ENCODE data around the gene RBM34.
"Not testable (repeated sequence)": the region's sequence is repeated elsewhere in the genome, so short reads cannot be mapped to it uniquely, and the experiment has no call there.

RBM34 gene

GRCh38 chr1:235161685-235162327 is 756 bp upstream of the RBM34 start:
- no peaks in the 10 kb centered on the region for H3K27me3 Mint-ChIP-seq
- peaks cover 0 to 6% of the 10 kb centered on the region in 2 donors for H3K9me3 Mint-ChIP-seq
- H3K4me1 Mint-ChIP-seq = peaks cover 15% of the 10 kb centered on the region
- ATAC-seq (no peak), DNase-seq (no peak)
- peak overlapping the region; percentile 3 to 97 for H3K27ac Mint-ChIP-seq
- peak overlapping the region; percentile 75 to 93 for H3K4me3 Mint-ChIP-seq

GRCh38 chr1:235160383-235160956 is 580 bp downstream of the RBM34 start:
- Mint-ChIP-seq H3K4me1 (peaks cover 15% of the 10 kb centered on the region), H3K27me3 (no peaks in the 10 kb centered on the region), H3K4me3 (peak overlapping the region; percentile 75 to 93), H3K27ac (peak overlapping the region; percentile 60 to 97), H3K9me3 (peaks cover 0 to 6% of the 10 kb centered on the region in 2 donors)
- no peak for DNase-seq
- peak; percentile 80 for ATAC-seq

- not testable (repeated sequence) for H3K9me3 Mint-ChIP-seq, H3K27me3 Mint-ChIP-seq, ATAC-seq, DNase-seq
- Mint-ChIP-seq H3K4me3 (peak overlapping the region; percentile 75 to 93), H3K4me1 (peaks cover 15% of the 10 kb centered on the region), H3K27ac (peak overlapping the region; percentile 37 to 97)
These were observed 1.1 kb downstream of the RBM34 start for GRCh38 chr1:235159930-235160329.

GRCh38 chr1:235159284-235159683 is 1.8 kb downstream of the RBM34 start:
- ATAC-seq, DNase-seq, H3K9me3 Mint-ChIP-seq, H3K27me3 Mint-ChIP-seq: not testable (repeated sequence)
- peaks cover 21% of the 10 kb centered on the region for H3K4me1 Mint-ChIP-seq
- H3K27ac Mint-ChIP-seq = peak overlapping the region in 1 of 2 donors; percentile 15
- peak overlapping the region in 1 of 2 donors; percentile 93 for H3K4me3 Mint-ChIP-seq

GRCh38 chr1:235158680-235159079 is 2.4 kb downstream of the RBM34 start:
- DNase-seq (no peak), ATAC-seq (no peak)
- Mint-ChIP-seq H3K27me3 (no peaks in the 10 kb centered on the region), H3K9me3 (no peaks in the 10 kb centered on the region), H3K27ac (peak overlapping the region in 1 of 2 donors; percentile 94), H3K4me3 (peak overlapping the region in 1 of 2 donors; percentile 32), H3K4me1 (peaks cover 27% of the 10 kb centered on the region)

GRCh38 chr1:235157150-235157549 is 3.9 kb downstream of the RBM34 start:
- no peak for DNase-seq
- H3K27me3 Mint-ChIP-seq = no peaks in the 10 kb centered on the region
- no peak overlapping the region for H3K27ac Mint-ChIP-seq
- peaks cover 29% of the 10 kb centered on the region for H3K4me1 Mint-ChIP-seq
- no peak overlapping the region for H3K4me3 Mint-ChIP-seq
- no peaks in the 10 kb centered on the region for H3K9me3 Mint-ChIP-seq
- ATAC-seq = no peak

GRCh38 chr1:235156740-235157139 is 4.3 kb downstream of the RBM34 start:
- DNase-seq (no peak), ATAC-seq (no peak)
- Mint-ChIP-seq H3K27ac (no peak overlapping the region), H3K9me3 (no peaks in the 10 kb centered on the region), H3K27me3 (no peaks in the 10 kb centered on the region), H3K4me1 (peaks cover 26% of the 10 kb centered on the region), H3K4me3 (no peak overlapping the region)

- ATAC-seq = no peak
- no peak overlapping the region for H3K4me3 Mint-ChIP-seq
- H3K9me3 Mint-ChIP-seq = no peaks in the 10 kb centered on the region
- H3K27ac Mint-ChIP-seq = no peak overlapping the region
- H3K4me1 Mint-ChIP-seq = peaks cover 28% of the 10 kb centered on the region
- no peak for DNase-seq
- H3K27me3 Mint-ChIP-seq = no peaks in the 10 kb centered on the region
These were observed 4.8 kb downstream of the RBM34 start for GRCh38 chr1:235156265-235156664.

GRCh38 chr1:235152235-235152634 is 8.8 kb downstream of the RBM34 start:
- DNase-seq = no peak
- ATAC-seq = no peak
- H3K27me3 Mint-ChIP-seq = no peaks in the 10 kb centered on the region
- H3K4me1 Mint-ChIP-seq = peaks cover 32% of the 10 kb centered on the region
- H3K9me3 Mint-ChIP-seq = no peaks in the 10 kb centered on the region
- H3K4me3 Mint-ChIP-seq = no peak overlapping the region
- H3K27ac Mint-ChIP-seq = no peak overlapping the region

GRCh38 chr1:235151033-235151432 is 10.0 kb downstream of the RBM34 start:
- DNase-seq = no peak
- Mint-ChIP-seq H3K27me3 (no peaks in the 10 kb centered on the region), H3K4me1 (peaks cover 36% of the 10 kb centered on the region), H3K9me3 (no peaks in the 10 kb centered on the region), H3K27ac (peak overlapping the region; percentile 38 to 66), H3K4me3 (no peak overlapping the region)
- peak; percentile 40 for ATAC-seq

- no peak for ATAC-seq
- Mint-ChIP-seq H3K4me3 (no peak overlapping the region), H3K27ac (no peak overlapping the region), H3K9me3 (no peaks in the 10 kb centered on the region), H3K27me3 (no peaks in the 10 kb centered on the region), H3K4me1 (peaks cover 44% of the 10 kb centered on the region)
- DNase-seq = no peak
These were observed 11.2 kb downstream of the RBM34 start for GRCh38 chr1:235149824-235150223.

- Mint-ChIP-seq H3K4me3 (no peak overlapping the region), H3K9me3 (no peaks in the 10 kb centered on the region), H3K4me1 (peaks cover 31% of the 10 kb centered on the region), H3K27me3 (no peaks in the 10 kb centered on the region), H3K27ac (no peak overlapping the region)
- peak; percentile 33 for ATAC-seq
- no peak for DNase-seq
These were observed 13.8 kb downstream of the RBM34 start for GRCh38 chr1:235147269-235147668.

GRCh38 chr1:235145639-235146038 is 15.4 kb downstream of the RBM34 start:
- DNase-seq (no peak), ATAC-seq (no peak)
- peaks cover 27% of the 10 kb centered on the region for H3K4me1 Mint-ChIP-seq
- H3K27ac Mint-ChIP-seq = peak overlapping the region in 1 of 2 donors; percentile 48
- H3K27me3 Mint-ChIP-seq = no peaks in the 10 kb centered on the region
- no peak overlapping the region for H3K4me3 Mint-ChIP-seq
- H3K9me3 Mint-ChIP-seq = no peaks in the 10 kb centered on the region

GRCh38 chr1:235142991-235143390 is 18.1 kb downstream of the RBM34 start:
- no peaks in the 10 kb centered on the region for H3K27me3 Mint-ChIP-seq
- no peak overlapping the region for H3K27ac Mint-ChIP-seq
- H3K9me3 Mint-ChIP-seq = no peaks in the 10 kb centered on the region
- no peak overlapping the region for H3K4me3 Mint-ChIP-seq
- peaks cover 39% of the 10 kb centered on the region for H3K4me1 Mint-ChIP-seq
- DNase-seq (no peak), ATAC-seq (no peak)

- DNase-seq = no peak
- H3K4me3 Mint-ChIP-seq = no peak overlapping the region
- H3K27me3 Mint-ChIP-seq = no peaks in the 10 kb centered on the region
- no peak for ATAC-seq
- H3K27ac Mint-ChIP-seq = peak overlapping the region; percentile 41 to 89
- no peaks in the 10 kb centered on the region for H3K9me3 Mint-ChIP-seq
- peaks cover 34% of the 10 kb centered on the region for H3K4me1 Mint-ChIP-seq
These were observed 21.7 kb downstream of the RBM34 start for GRCh38 chr1:235139315-235139714.

GRCh38 chr1:235138821-235139220 is 22.2 kb downstream of the RBM34 start:
- no peaks in the 10 kb centered on the region for H3K27me3 Mint-ChIP-seq
- peak; percentile 55 for ATAC-seq
- peak overlapping the region; percentile 75 to 89 for H3K27ac Mint-ChIP-seq
- no peak overlapping the region for H3K4me3 Mint-ChIP-seq
- H3K4me1 Mint-ChIP-seq = peaks cover 34% of the 10 kb centered on the region
- no peaks in the 10 kb centered on the region for H3K9me3 Mint-ChIP-seq
- no peak for DNase-seq
